A549 (cell line): ENCODE data around the gene SRGN. TPM values are rescaled to one million over a fixed set of nuclear protein-coding genes. Genes with fewer than 3 reads are reported as not detected.

Experiments
- ATAC-seq, 2 experiments: fragments of 200-7000 bp in 1 of 2; fragments of >200 bp in 1 of 2; cut with Nextera tagmentation in 1 of 2; cut with Tn5 transposase in 1 of 2; 3 replicates each; pipeline versions ENCODE4 v1.8.0 to v1.9.1; 2018 to 2020; ENCODE audit warnings: mild to moderate bottlenecking in 1 of 2, moderate library complexity in 1 of 2
- CTCF ChIA-PET: fragments of 300-600 bp; sonication (Branson Sonifier 250); formaldehyde crosslinking; extraction: SDS; loops from one replicate; lab custom pipeline; 2021; ENCODE audit warnings: antibody characterized with exemption, inconsistent platforms; lab: Yijun Ruan, JAX
- POLR2A ChIA-PET: fragments of 350-600 bp; formaldehyde crosslinking; extraction: SDS; loops from one replicate; lab custom pipeline; 2021; ENCODE audit warnings: antibody characterized with exemption, inconsistent platforms; lab: Yijun Ruan, JAX
- DNase-seq, 2 experiments: peaks; one replicate each; pipeline versions ENCODE4 v3.0.0 to v3.0.0-alpha.2; 2011 to 2016; ENCODE audit warnings: low read depth in 1 of 2, low spot score in 1 of 2
- FAIRE-seq: peaks from 2 replicates; lab custom pipeline; 2011; peaks lifted over from hg19 to GRCh38; lab: Jason Lieb, UNC
- H3K27ac ChIP-seq, 2 experiments: fragments of >200 bp; sonication (Bioruptor Twin); formaldehyde crosslinking; 3 replicates each; pipeline ENCODE4 v1.5.1; 2016 to 2017
- H3K4me1 ChIP-seq: fragments of >200 bp; sonication (Bioruptor Twin); formaldehyde crosslinking; 3 replicates; pipeline ENCODE4 v1.6.1; 2016
- H3K4me2 ChIP-seq: fragments of >200 bp; sonication (Bioruptor Twin); formaldehyde crosslinking; 3 replicates; pipeline ENCODE4 v1.6.1; 2016
- H3K4me3 ChIP-seq: fragments of >200 bp; sonication (Bioruptor Twin); formaldehyde crosslinking; 3 replicates; pipeline ENCODE4 v1.5.1; 2016
- H3K9me3 ChIP-seq: fragments of >200 bp; sonication (Bioruptor Twin); formaldehyde crosslinking; 3 replicates; pipeline ENCODE4 v1.6.1; 2016
- CBX8 ChIP-seq: fragments of 200-600 bp; sonication (generic); IDR thresholded peaks from 2 replicates; pipeline ENCODE4 v1.6.1; 2016
- CEBPB ChIP-seq, 2 experiments: fragments of >200 bp in 1 of 2; sonication (Bioruptor Twin) in 1 of 2; formaldehyde crosslinking in 1 of 2; IDR thresholded peaks; 2 replicates each; pipeline ENCODE4 v1.6.1; 2012 to 2016
- CHD2 ChIP-seq: fragments of 150-350 bp; IDR thresholded peaks from 2 replicates; pipeline ENCODE4 v1.6.1; 2014; ENCODE audit warnings: low read length; ENCODE audit not compliant: partially characterized antibody
- EHF ChIP-seq: fragments of 250-450 bp; sonication (Bioruptor Pico); IDR thresholded peaks from 2 replicates; pipeline ENCODE4 v1.5.0; 2020; ENCODE audit warnings: mild to moderate bottlenecking
- EHMT2 ChIP-seq: fragments of 200-600 bp; sonication (generic); IDR thresholded peaks from 2 replicates; pipeline ENCODE4 v1.6.1; 2016; ENCODE audit warnings: antibody characterized with exemption, low read depth, mild to moderate bottlenecking, moderate library complexity
- FOSL2 ChIP-seq, 2 experiments: fragments of 450-650 bp in 1 of 2; fragments of >200 bp in 1 of 2; sonication (Bioruptor Twin) in 1 of 2; formaldehyde crosslinking; IDR thresholded peaks; 2 replicates each; pipeline versions ENCODE4 v1.5.0 to v1.6.1; 2016 to 2020; ENCODE audit warnings: mild to moderate bottlenecking in 1 of 2, moderate library complexity in 1 of 2
- HOXB5 ChIP-seq: fragments of 250-450 bp; sonication (Bioruptor Pico); IDR thresholded peaks from 2 replicates; pipeline ENCODE4 v1.5.0; 2020; ENCODE audit warnings: mild to moderate bottlenecking, moderate library complexity
- KDM1A ChIP-seq: fragments of 200-600 bp; sonication (generic); IDR thresholded peaks from 2 replicates; pipeline ENCODE4 v1.6.1; 2016; ENCODE audit warnings: low read depth, mild to moderate bottlenecking
- NPAS2 ChIP-seq: fragments of 250-450 bp; sonication (Bioruptor Pico); IDR thresholded peaks from 2 replicates; pipeline ENCODE4 v1.8.0; 2022; ENCODE audit warnings: mild to moderate bottlenecking, moderate library complexity, borderline replicate concordance
- POLR2A ChIP-seq: IDR thresholded peaks from 2 replicates; pipeline ENCODE4 v1.6.1; 2012; ENCODE audit warnings: mild to moderate bottlenecking, low read length
- RARB ChIP-seq: fragments of 250-450 bp; sonication (Bioruptor Pico); IDR thresholded peaks from 2 replicates; pipeline ENCODE4 v1.8.0; 2021; ENCODE audit warnings: mild to moderate bottlenecking, moderate library complexity
- RCOR1 ChIP-seq: fragments of 150-350 bp; IDR thresholded peaks from 2 replicates; pipeline ENCODE4 v1.6.1; 2014; ENCODE audit warnings: antibody characterized with exemption, low read length, low read depth
- SREBF2 ChIP-seq: fragments of 450-650 bp; IDR thresholded peaks from 2 replicates; pipeline ENCODE4 v1.6.1; 2014; ENCODE audit warnings: mild to moderate bottlenecking, moderate library complexity
- TP53 ChIP-seq: fragments of 250-450 bp; sonication (Bioruptor Pico); IDR thresholded peaks from 2 replicates; pipeline ENCODE4 v1.5.0; 2021; ENCODE audit warnings: mild to moderate bottlenecking, moderate library complexity
- ZFP36 ChIP-seq: fragments of 450-650 bp; IDR thresholded peaks from 2 replicates; pipeline ENCODE4 v1.6.1; 2014; ENCODE audit warnings: borderline replicate concordance; ENCODE audit not compliant: partially characterized antibody
- ZNF302 ChIP-seq: fragments of 250-450 bp; sonication (Bioruptor Pico); IDR thresholded peaks from 2 replicates; pipeline ENCODE4 v1.9.0; 2021; ENCODE audit warnings: inconsistent platforms, mild to moderate bottlenecking, moderate library complexity
- whole genome bisulfite sequencing: methylation state at CpG from one replicate; pipeline ENCODE4 v1.1.6; 2017; ENCODE audit errors: missing lambda C conversion rate; 5-methylcytosine and 5-hydroxymethylcytosine counted together
- polyA plus RNA-seq, 4 experiments: library from polyadenylated mRNA; depleted of rRNA in 3 of 4; stranded (reverse); fragments of >200 nt; fragmentation: RNase III in 1 of 4; extraction: RNeasy Plus Mini Kit Qiagen cat#74134 plus additional on column Dnase treatment in 1 of 4; gene quantifications; 2 replicates in 3 of 4; 3 replicates in 1 of 4; pipeline ENCODE4 v1.2.3, GENCODE V29; 2011 to 2017
- TF ChIP-seq, protein P1 (sequence below): IDR thresholded peaks from 2 replicates; pipeline ENCODE4 v1.6.1; 2012
- TF ChIP-seq, protein P2 (sequence below): IDR thresholded peaks from 2 replicates; pipeline ENCODE4 v1.6.1; 2012
- TF ChIP-seq, protein P3 (sequence below): fragments of >200 bp; sonication (Bioruptor Twin); formaldehyde crosslinking; IDR thresholded peaks from 3 replicates; pipeline ENCODE4 v1.6.1; 2016
- TF ChIP-seq, protein P4 (sequence below): fragments of >200 bp; sonication (Bioruptor Twin); formaldehyde crosslinking; IDR thresholded peaks from 3 replicates; pipeline ENCODE4 v1.5.1; 2016
- TF ChIP-seq, protein P5 (sequence below): fragments of 200-600 bp; sonication (generic); IDR thresholded peaks from 2 replicates; pipeline ENCODE4 v1.6.1; 2016; ENCODE audit warnings: antibody characterized with exemption, mild to moderate bottlenecking, moderate library complexity
- TF ChIP-seq, protein P6 (sequence below): fragments of 450-650 bp; IDR thresholded peaks from 2 replicates; pipeline ENCODE4 v1.6.1; 2014; ENCODE audit warnings: antibody characterized with exemption
- TF ChIP-seq, protein P7 (sequence below): IDR thresholded peaks from 2 replicates; pipeline ENCODE4 v1.6.1; 2012; ENCODE audit warnings: low read depth, borderline replicate concordance

The SRGN gene
- polyA plus RNA-seq, 2 of the 4 experiments (the other 2 are of a cell fraction), result 51.9 to 88.7 TPM

DNA sequence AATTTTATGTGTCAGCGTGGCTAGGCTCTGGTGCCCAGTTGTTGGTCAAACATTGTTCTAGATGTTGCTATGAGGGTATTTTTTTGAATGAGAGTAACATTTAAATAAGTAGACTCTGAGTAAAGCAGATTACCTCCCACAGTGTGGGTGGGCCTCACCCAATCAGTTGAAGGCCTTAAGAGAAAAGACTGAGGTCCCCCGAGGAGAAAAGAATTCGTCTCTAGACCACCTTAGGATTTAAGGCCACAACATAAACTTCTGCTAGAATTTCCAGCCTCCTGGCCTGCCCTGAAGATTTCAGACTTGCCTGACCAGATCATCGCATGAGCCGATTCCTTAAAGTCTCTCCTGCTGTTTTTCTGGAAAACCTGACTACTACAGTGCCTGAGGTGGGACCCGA lies 45.1 kb upstream of the SRGN start (continued):
- TF ChIP-seq ZNF302 (CRISPR knock-in tag) (no peak), CBX8 (no peak)
- TF ChIP-seq, protein P1, sequence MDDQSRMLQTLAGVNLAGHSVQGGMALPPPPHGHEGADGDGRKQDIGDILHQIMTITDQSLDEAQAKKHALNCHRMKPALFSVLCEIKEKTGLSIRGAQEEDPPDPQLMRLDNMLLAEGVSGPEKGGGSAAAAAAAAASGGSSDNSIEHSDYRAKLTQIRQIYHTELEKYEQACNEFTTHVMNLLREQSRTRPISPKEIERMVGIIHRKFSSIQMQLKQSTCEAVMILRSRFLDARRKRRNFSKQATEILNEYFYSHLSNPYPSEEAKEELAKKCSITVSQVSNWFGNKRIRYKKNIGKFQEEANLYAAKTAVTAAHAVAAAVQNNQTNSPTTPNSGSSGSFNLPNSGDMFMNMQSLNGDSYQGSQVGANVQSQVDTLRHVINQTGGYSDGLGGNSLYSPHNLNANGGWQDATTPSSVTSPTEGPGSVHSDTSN, result no peak
- TF ChIP-seq, all 56 proteins: peak for 0

DNA sequence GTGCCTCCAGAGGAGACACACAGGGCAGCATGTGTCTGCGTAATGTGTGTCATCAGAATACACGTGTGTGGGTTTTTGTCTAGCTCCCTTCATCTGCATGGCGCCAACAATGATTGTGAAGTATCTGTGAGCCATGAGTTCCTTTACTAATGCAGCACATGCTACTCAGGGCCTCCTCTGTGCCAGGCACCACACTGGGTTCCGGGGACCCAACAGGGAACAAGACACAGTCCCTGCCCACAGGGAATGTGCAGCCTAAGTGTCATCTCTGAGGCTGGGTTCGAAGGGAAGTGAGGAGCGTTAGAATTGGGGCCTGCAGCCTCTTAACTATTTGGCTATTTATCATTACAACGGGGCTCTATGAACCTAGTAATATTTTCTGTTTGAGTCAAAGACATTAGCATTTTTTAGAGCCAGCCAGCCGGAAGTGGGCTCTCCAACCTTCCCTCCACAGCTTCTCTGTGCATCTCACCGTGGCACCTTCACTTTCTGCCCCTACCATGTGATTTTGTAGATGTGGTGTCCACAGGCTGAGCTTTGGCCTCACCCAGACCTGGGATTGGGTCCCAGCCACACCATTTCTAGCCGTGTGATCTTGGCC lies 43.9 kb upstream of the SRGN start:
- no peak for FAIRE-seq
- no peak overlapping the region for H3K27ac ChIP-seq
- CTCF ChIA-PET, result interaction anchor here (0.7 to 1.2 kb wide), 3 partner anchors 7 to 26 kb away, joined by 3 to 4 read pairs (median 4); no protein-coding TSS in a partner anchor

DNA sequence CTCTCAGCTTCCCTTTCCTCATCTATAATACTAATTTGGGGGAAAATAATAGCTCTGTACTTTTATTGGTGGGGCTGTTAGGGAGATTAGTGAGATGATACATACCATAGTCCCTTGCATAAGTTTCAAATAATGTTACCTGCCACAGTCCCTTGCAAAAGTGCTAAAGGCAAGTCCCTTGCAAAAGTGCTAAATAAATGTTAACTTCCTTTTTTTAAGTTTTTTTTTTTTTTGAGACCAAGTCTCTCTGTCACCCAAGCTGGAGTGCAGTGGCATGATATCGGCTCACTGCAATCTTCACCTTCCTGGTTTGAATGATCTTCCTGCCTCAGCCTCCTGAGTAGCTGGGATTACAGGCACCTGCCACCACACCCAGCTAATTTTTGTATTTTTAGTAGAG lies 43.4 kb upstream of the SRGN start:
- WGBS, result 95% methylated on average over 1 of the region's 1 CpG
- ChIA-PET POLR2A (interaction anchor here (0.7 kb wide), 1 partner anchor 712 kb away, joined by 5 read pairs; the partner anchor contains the start of gene PBLD), CTCF (interaction anchor here (0.7 to 1.1 kb wide), 2 partner anchors 27 to 66 kb away, joined by 3 to 4 read pairs; no protein-coding TSS in a partner anchor)
- no peak overlapping the region for H3K4me2 ChIP-seq
- no peak for ATAC-seq
- no peak for FAIRE-seq
- no peak overlapping the region for H3K27ac ChIP-seq
- H3K9me3 ChIP-seq, result no peaks in the 10 kb centered on the region
- no peak for DNase-seq
- H3K4me1 ChIP-seq, result no peaks in the 10 kb centered on the region
- H3K4me3 ChIP-seq, result no peak overlapping the region
- TF ChIP-seq KDM1A (no peak), TP53 (CRISPR knock-in tag) (no peak), POLR2A (no peak), HOXB5 (CRISPR knock-in tag) (no peak), RARB (CRISPR knock-in tag) (no peak), EHMT2 (no peak), CEBPB (IDR thresholded peaks at IDR 0.05) (no peak), ZNF302 (CRISPR knock-in tag) (no peak), CHD2 (no peak), EHF (CRISPR knock-in tag) (no peak), RCOR1 (no peak)
- TF ChIP-seq, protein P2, sequence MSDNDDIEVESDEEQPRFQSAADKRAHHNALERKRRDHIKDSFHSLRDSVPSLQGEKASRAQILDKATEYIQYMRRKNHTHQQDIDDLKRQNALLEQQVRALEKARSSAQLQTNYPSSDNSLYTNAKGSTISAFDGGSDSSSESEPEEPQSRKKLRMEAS, result no peak
- TF ChIP-seq, protein P3, sequence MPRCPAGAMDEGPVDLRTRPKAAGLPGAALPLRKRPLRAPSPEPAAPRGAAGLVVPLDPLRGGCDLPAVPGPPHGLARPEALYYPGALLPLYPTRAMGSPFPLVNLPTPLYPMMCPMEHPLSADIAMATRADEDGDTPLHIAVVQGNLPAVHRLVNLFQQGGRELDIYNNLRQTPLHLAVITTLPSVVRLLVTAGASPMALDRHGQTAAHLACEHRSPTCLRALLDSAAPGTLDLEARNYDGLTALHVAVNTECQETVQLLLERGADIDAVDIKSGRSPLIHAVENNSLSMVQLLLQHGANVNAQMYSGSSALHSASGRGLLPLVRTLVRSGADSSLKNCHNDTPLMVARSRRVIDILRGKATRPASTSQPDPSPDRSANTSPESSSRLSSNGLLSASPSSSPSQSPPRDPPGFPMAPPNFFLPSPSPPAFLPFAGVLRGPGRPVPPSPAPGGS, result no peak
- TF ChIP-seq, protein P4, sequence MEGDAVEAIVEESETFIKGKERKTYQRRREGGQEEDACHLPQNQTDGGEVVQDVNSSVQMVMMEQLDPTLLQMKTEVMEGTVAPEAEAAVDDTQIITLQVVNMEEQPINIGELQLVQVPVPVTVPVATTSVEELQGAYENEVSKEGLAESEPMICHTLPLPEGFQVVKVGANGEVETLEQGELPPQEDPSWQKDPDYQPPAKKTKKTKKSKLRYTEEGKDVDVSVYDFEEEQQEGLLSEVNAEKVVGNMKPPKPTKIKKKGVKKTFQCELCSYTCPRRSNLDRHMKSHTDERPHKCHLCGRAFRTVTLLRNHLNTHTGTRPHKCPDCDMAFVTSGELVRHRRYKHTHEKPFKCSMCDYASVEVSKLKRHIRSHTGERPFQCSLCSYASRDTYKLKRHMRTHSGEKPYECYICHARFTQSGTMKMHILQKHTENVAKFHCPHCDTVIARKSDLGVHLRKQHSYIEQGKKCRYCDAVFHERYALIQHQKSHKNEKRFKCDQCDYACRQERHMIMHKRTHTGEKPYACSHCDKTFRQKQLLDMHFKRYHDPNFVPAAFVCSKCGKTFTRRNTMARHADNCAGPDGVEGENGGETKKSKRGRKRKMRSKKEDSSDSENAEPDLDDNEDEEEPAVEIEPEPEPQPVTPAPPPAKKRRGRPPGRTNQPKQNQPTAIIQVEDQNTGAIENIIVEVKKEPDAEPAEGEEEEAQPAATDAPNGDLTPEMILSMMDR, result no peak
- TF ChIP-seq, protein P5, sequence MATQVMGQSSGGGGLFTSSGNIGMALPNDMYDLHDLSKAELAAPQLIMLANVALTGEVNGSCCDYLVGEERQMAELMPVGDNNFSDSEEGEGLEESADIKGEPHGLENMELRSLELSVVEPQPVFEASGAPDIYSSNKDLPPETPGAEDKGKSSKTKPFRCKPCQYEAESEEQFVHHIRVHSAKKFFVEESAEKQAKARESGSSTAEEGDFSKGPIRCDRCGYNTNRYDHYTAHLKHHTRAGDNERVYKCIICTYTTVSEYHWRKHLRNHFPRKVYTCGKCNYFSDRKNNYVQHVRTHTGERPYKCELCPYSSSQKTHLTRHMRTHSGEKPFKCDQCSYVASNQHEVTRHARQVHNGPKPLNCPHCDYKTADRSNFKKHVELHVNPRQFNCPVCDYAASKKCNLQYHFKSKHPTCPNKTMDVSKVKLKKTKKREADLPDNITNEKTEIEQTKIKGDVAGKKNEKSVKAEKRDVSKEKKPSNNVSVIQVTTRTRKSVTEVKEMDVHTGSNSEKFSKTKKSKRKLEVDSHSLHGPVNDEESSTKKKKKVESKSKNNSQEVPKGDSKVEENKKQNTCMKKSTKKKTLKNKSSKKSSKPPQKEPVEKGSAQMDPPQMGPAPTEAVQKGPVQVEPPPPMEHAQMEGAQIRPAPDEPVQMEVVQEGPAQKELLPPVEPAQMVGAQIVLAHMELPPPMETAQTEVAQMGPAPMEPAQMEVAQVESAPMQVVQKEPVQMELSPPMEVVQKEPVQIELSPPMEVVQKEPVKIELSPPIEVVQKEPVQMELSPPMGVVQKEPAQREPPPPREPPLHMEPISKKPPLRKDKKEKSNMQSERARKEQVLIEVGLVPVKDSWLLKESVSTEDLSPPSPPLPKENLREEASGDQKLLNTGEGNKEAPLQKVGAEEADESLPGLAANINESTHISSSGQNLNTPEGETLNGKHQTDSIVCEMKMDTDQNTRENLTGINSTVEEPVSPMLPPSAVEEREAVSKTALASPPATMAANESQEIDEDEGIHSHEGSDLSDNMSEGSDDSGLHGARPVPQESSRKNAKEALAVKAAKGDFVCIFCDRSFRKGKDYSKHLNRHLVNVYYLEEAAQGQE, result no peak
- TF ChIP-seq, protein P6, sequence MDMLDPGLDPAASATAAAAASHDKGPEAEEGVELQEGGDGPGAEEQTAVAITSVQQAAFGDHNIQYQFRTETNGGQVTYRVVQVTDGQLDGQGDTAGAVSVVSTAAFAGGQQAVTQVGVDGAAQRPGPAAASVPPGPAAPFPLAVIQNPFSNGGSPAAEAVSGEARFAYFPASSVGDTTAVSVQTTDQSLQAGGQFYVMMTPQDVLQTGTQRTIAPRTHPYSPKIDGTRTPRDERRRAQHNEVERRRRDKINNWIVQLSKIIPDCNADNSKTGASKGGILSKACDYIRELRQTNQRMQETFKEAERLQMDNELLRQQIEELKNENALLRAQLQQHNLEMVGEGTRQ, result no peak

More for the DNA sequence above, 43.9 kb upstream of the SRGN start:
- POLR2A ChIA-PET, result interaction anchor here (0.6 kb wide), 1 partner anchor 671 kb away, joined by 4 read pairs; no protein-coding TSS in a partner anchor
- H3K4me3 ChIP-seq, result no peak overlapping the region
- no peak overlapping the region for H3K4me2 ChIP-seq
- no peaks in the 10 kb centered on the region for H3K9me3 ChIP-seq
- WGBS, result 74% methylated on average over 10 of the region's 10 CpGs
- H3K4me1 ChIP-seq, result no peaks in the 10 kb centered on the region
- TF ChIP-seq, protein P3, result no peak
- TF ChIP-seq RCOR1 (no peak), NPAS2 (no peak), ZFP36 (no peak), CHD2 (no peak), FOSL2 (IDR thresholded peaks at IDR 0.05) (no peak), FOSL2 (CRISPR knock-in tag; IDR thresholded peaks at IDR 0.05) (no peak), EHMT2 (no peak), SREBF2 (no peak)
- TF ChIP-seq, protein P7, sequence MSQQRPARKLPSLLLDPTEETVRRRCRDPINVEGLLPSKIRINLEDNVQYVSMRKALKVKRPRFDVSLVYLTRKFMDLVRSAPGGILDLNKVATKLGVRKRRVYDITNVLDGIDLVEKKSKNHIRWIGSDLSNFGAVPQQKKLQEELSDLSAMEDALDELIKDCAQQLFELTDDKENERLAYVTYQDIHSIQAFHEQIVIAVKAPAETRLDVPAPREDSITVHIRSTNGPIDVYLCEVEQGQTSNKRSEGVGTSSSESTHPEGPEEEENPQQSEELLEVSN, result no peak
- ATAC-seq (no peak), DNase-seq (no peak)
